ENCODE measurements around the gene SCML1.
A peak's percentile ranks its signal among the peaks of the same experiment; 100 is the strongest.

The SCML1 gene

DNA sequence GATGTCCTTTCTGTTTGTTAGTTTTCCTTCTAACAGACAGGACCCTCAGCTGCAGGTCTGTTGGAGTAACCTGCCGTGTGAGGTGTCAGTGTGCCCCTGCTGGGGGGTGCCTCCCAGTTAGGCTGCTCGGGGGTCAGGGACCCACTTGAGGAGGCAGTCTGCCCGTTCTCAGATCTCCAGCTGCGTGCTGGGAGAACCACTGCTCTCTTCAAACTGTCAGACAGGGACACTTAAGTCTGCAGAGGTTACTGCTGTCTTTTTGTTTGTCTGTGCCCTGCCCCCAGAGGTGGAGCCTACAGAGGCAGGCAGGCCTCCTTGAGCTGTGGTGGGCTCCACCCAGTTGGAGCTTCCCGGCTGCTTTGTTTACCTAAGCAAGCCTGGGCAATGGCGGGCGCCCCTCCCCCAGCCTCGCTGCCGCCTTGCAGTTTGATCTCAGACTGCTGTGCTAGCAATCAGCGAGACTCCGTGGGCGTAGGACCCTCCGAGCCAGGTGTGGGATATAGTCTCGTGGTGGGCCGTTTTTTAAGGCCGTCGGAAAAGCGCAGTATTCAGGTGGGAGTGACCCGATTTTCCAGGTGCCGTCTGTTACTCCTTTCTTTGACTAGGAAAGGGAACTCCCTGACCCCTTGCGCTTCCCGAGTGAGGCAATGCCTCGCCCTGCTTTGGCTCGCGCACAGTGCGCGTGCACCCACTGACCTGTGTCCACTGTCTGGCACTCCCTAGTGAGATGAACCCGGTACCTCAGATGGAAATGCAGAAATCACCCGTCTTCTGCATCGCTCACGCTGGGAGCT, 49.5 kb downstream of the SCML1 start:
- Histone ChIP-seq H3K4me3 (peak overlapping the region in 3 of 7 experiments; percentile 18 to 27 (median 21)), H3K27ac (peak overlapping the region in 1 of 21 experiments; percentile 44)

DNA sequence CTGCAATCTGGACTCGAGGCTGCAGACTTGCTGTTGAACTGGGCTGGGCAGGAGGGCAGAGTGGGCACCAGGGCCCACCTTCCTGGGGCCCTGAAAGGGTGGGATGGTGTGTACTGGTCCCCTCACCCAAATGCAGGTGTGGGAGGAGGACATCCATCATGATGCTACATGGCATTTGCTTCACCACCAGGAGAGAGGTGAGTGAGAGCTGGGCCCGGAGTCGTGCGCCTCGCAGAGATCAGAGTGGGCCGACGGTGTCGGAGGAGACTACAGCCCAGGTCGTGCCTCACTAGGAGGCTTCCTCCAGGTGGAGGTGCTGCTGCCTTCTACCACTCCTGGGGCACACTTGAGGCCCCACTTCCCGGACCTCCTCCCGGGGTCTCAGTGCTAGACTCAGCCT, 50.3 kb downstream of the SCML1 start:
- Histone ChIP-seq H3K4me3 (no peak overlapping the region), H3K27ac (no peak overlapping the region)

GRCh38 chrX:17788439-17788838, 51.1 kb downstream of the SCML1 start:
- no peak overlapping the region for H3K4me3 ChIP-seq
- no peak overlapping the region for H3K27ac ChIP-seq

DNA sequence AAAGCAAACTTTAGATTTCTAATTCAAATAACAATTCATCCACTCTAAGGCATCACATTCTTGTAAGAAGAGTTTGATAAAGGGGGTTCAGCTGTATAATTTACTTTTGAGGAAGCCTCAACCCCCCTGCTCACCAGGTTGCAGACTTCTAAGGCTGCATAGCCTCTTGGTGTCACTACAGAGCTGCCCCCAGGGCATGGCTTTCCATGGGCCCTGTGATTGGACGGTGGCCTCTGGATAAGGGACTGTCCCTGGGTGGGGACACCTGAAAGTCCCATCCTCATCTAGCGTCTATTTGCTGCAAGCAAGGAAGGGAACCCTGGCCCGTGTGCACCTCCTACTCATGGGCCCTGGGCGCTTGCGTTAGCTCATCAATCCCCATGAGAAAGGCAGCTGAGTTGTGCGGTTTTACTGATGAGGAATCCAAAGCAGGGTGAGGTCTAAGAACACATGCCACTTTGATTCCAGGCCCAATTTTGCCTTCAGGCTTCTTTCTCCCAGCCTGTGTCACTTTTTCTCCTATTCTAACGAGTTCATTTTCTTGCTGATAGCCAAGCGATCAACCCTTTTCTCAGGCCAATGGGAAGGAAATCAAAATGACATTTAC, 51.8 kb downstream of the SCML1 start:
- Histone ChIP-seq H3K4me3 (no peak overlapping the region), H3K27ac (no peak overlapping the region)

DNA sequence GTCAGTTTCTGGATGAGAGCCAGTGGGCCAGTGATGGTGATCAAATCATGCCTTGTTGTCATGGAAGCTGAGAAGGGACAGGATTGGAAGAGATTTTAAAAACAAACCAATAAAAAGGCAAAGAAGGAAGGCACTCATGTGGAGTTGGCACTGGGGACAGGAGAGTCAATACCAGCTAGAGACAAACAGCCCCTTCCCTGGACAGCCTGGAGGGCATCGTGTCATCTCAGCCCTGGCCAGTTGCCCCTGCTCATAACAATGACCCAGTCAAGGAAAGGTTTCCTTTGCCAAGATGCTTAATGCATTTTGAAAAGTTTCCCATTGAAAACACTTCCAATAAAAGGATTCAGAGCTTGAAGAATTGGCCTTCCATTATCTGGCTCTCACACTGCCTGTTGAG, 55.5 kb downstream of the SCML1 start:
- Histone ChIP-seq H3K4me3 (no peak overlapping the region), H3K27ac (no peak overlapping the region)

DNA sequence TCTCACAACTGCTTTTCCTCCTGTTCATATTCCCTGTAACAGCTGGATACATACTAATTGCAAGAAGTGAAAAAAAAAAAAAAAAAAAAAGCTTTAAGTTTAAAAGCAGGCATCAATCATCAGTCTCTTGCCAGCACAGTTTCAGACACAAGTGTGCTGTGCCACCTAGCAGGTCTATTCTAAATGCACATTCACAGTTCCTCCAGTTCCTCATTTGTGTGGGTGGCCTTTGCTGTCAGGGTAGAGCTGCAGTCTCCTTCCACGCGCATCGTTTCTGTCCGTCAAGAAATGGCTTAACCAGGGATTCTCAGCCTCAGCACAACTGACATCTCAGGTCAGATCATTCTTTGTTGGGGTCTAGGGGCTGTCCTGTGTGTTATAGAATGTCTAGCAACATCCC, 61.6 kb downstream of the SCML1 start:
- H3K27ac ChIP-seq, result no peak overlapping the region
- no peak overlapping the region for H3K4me3 ChIP-seq

DNA sequence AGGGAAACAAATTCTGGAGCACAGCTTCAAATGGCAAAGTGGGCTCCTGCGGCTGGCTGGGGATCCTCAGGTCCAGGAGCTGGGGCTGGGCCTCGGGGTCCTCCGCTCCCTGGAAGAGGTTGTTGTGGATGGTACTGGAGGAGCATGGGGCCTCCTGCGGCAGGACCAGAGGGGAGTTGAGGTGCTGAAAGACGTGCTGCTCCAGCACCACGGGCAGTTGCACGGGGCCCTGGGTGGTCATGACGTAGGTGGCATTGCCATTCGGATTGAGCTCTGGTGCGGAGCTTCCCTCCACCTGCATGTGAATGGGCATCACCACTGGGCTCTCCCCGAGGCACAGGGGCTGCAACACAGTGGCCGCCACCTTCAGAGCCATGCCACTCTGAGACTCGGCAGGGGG, 64.1 kb downstream of the SCML1 start:
- Histone ChIP-seq H3K27ac (no peak overlapping the region), H3K4me3 (no peak overlapping the region)

- Histone ChIP-seq H3K27ac (no peak overlapping the region), H3K4me3 (no peak overlapping the region)
Observed at GRCh38 chrX:17802756-17803155, 65.5 kb downstream of the SCML1 start.

DNA sequence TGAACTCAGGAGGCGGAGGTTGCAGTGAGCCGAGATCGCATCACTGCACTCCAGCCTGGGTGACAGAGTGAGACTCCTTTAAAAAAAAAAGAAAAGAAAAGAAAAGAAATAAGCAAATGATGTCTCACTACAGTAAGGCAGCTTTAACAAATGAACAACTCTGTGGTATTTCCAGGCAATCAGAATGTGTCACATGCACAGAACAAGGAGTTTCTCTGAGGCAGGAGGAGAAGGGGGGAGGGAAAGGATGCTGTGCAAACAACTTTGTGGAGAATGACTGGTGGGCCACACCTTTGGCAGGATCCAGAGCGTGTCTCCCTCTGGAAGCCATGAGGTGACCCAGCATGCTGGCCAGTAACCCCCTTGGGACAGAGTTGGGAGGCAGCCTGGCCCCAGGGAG, 66.2 kb downstream of the SCML1 start:
- no peak overlapping the region for H3K4me3 ChIP-seq
- H3K27ac ChIP-seq, result no peak overlapping the region

Data from skin epidermis (tissue), 12 donors.